ENCODE results near the gene MUSK. TPM values are rescaled to one million over a fixed set of nuclear protein-coding genes. Genes with fewer than 3 reads are reported as not detected.

MUSK gene
- total RNA-seq, 4 donors from 2014 or later, result 2.2 to 5.6 (median 2.7) TPM; not detected in 1

- intact Hi-C loops (cut with DNase I; ENCODE audit: low total_unique reads) (no loop called here), in situ Hi-C loops (cut with MboI; ENCODE audit: low pct_ligation_motif_present in 1 of 4, low pct_unique_long_range_greater_than_20kb in 1 of 4, low sequenced_read_pairs in 3 of 4) (no loop called here)
- Histone ChIP-seq H3K27ac (no peak overlapping the region), H3K4me3 (no peak overlapping the region), H3K36me3 (no peaks in the 10 kb centered on the region), H3K9me3 (no peaks in the 10 kb centered on the region), H3K4me1 (no peaks in the 10 kb centered on the region), H3K27me3 (no peaks in the 10 kb centered on the region)
- WGBS, 2 donors (ENCODE audit: low coverage in 1 of 2), result 86 to 92% methylated on average over 2 to 4 of the region's 4 CpGs
- DNase-seq, result no peak
- no peak for TF ChIP-seq EP300 (IDR thresholded peaks at IDR 0.05; ENCODE audit: low read depth)
- TF ChIP-seq POLR2AphosphoS5 (IDR thresholded peaks at IDR 0.05), result no peak
- no peak for TF ChIP-seq POLR2A (IDR thresholded peaks at IDR 0.05)
- TF ChIP-seq CTCF (IDR thresholded peaks at IDR 0.05), result no peak
These were observed 83.4 kb downstream of the MUSK start for GRCh38 chr9:110751971-110752370.

GRCh38 chr9:110752766-110753165 lies 84.2 kb downstream of the MUSK start:
- H3K9me3 ChIP-seq, result no peaks in the 10 kb centered on the region
- H3K4me1 ChIP-seq, result no peaks in the 10 kb centered on the region
- intact Hi-C loops (cut with DNase I; ENCODE audit: low total_unique reads), result no loop called here
- no peak for DNase-seq
- no peaks in the 10 kb centered on the region for H3K36me3 ChIP-seq
- no peaks in the 10 kb centered on the region for H3K27me3 ChIP-seq
- in situ Hi-C loops (cut with MboI; ENCODE audit: low pct_ligation_motif_present in 1 of 4, low pct_unique_long_range_greater_than_20kb in 1 of 4, low sequenced_read_pairs in 3 of 4), result no loop called here
- no peak overlapping the region for H3K27ac ChIP-seq
- TF ChIP-seq POLR2A (IDR thresholded peaks at IDR 0.05) (no peak), EP300 (IDR thresholded peaks at IDR 0.05; ENCODE audit: low read depth) (no peak), CTCF (IDR thresholded peaks at IDR 0.05) (no peak), POLR2AphosphoS5 (IDR thresholded peaks at IDR 0.05) (no peak)
- 91% methylated on average over 2 of the region's 2 CpGs; no CpG with 5 or more reads in 1 of the 2 donors for WGBS, 2 donors (ENCODE audit: low coverage in 1 of 2)
- no peak overlapping the region for H3K4me3 ChIP-seq

GRCh38 chr9:110753731-110754231 lies 85.2 kb downstream of the MUSK start:
- in situ Hi-C loops (cut with MboI; ENCODE audit: low pct_ligation_motif_present in 1 of 4, low pct_unique_long_range_greater_than_20kb in 1 of 4, low sequenced_read_pairs in 3 of 4), result no loop called here
- WGBS, 2 donors (ENCODE audit: low coverage in 1 of 2), result 67 to 85% methylated on average over 1 of the region's 1 CpG
- no peaks in the 10 kb centered on the region for H3K4me1 ChIP-seq

GRCh38 chr9:110755179-110755578 lies 86.6 kb downstream of the MUSK start:
- Histone ChIP-seq H3K9me3 (no peaks in the 10 kb centered on the region), H3K4me1 (no peaks in the 10 kb centered on the region)
- in situ Hi-C loops (cut with MboI; ENCODE audit: low pct_ligation_motif_present in 1 of 4, low pct_unique_long_range_greater_than_20kb in 1 of 4, low sequenced_read_pairs in 3 of 4), result no loop called here

More at GRCh38 chr9:110753731-110754231, 85.2 kb downstream of the MUSK start:
- intact Hi-C loops (cut with DNase I; ENCODE audit: low total_unique reads), result no loop called here
- TF ChIP-seq EP300 (IDR thresholded peaks at IDR 0.05; ENCODE audit: low read depth), result no peak
- TF ChIP-seq POLR2AphosphoS5 (IDR thresholded peaks at IDR 0.05), result no peak
- no peak for TF ChIP-seq CTCF (IDR thresholded peaks at IDR 0.05)
- no peak for TF ChIP-seq POLR2A (IDR thresholded peaks at IDR 0.05)
- no peak overlapping the region for H3K27ac ChIP-seq
- DNase-seq, result no peak
- no peaks in the 10 kb centered on the region for H3K9me3 ChIP-seq
- H3K4me3 ChIP-seq, result no peak overlapping the region
- H3K36me3 ChIP-seq, result no peaks in the 10 kb centered on the region
- H3K27me3 ChIP-seq, result no peaks in the 10 kb centered on the region

More at GRCh38 chr9:110755179-110755578, 86.6 kb downstream of the MUSK start:
- intact Hi-C loops (cut with DNase I; ENCODE audit: low total_unique reads), result no loop called here
- Histone ChIP-seq H3K27me3 (no peaks in the 10 kb centered on the region), H3K36me3 (no peaks in the 10 kb centered on the region), H3K4me3 (no peak overlapping the region), H3K27ac (no peak overlapping the region)
- TF ChIP-seq EP300 (IDR thresholded peaks at IDR 0.05; ENCODE audit: low read depth), result no peak
- no peak for TF ChIP-seq CTCF (IDR thresholded peaks at IDR 0.05)
- no peak for DNase-seq

All from transverse colon (tissue), 4 donors.